ENCODE measurements around the gene ANKS1B. TPM values are rescaled to one million over a fixed set of nuclear protein-coding genes. Genes with fewer than 3 reads are reported as not detected.
"Not testable (repeated sequence)": the region's sequence is repeated elsewhere in the genome, so short reads cannot be mapped to it uniquely, and the experiment has no call there.

The ANKS1B gene
- total RNA-seq, 2 donors from 2014 or later: 45.5 to 65.9 TPM

DNA sequence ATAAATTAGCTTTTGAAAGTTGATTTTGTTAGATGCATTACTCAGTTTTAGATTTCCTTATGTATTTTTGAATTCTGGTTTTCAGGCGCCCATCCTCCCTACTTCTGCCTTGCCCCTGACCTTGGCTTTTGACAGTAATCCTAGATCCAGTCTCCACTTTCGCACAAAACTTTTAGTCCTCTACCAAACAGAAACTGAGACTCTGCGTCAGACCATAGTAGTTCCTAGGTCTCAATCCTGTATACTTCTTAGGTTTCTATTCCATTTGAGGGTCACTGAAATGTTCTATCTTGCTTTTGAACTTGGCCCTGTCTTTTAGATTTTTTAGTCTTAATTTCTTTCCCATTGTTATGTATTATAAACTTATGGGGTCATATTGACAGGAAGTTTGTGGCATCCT, 645.1 kb downstream of the ANKS1B start:
- Histone ChIP-seq H3K27ac (no peak overlapping the region), H3K4me1 (ENCODE audit: control insufficient read depth in 1 of 2, low read depth in 2 of 2) (no peaks in the 10 kb centered on the region), H3K4me3 (no peak overlapping the region), H3K9me3 (no peaks in the 10 kb centered on the region), H3K27me3 (replicated peaks; ENCODE audit: insufficient read depth) (no peaks in the 10 kb centered on the region), H3K36me3 (peaks cover 4% of the 10 kb centered on the region)
- TF ChIP-seq, protein P1, sequence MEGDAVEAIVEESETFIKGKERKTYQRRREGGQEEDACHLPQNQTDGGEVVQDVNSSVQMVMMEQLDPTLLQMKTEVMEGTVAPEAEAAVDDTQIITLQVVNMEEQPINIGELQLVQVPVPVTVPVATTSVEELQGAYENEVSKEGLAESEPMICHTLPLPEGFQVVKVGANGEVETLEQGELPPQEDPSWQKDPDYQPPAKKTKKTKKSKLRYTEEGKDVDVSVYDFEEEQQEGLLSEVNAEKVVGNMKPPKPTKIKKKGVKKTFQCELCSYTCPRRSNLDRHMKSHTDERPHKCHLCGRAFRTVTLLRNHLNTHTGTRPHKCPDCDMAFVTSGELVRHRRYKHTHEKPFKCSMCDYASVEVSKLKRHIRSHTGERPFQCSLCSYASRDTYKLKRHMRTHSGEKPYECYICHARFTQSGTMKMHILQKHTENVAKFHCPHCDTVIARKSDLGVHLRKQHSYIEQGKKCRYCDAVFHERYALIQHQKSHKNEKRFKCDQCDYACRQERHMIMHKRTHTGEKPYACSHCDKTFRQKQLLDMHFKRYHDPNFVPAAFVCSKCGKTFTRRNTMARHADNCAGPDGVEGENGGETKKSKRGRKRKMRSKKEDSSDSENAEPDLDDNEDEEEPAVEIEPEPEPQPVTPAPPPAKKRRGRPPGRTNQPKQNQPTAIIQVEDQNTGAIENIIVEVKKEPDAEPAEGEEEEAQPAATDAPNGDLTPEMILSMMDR (IDR thresholded peaks at IDR 0.05): no peak
- ATAC-seq (ENCODE audit: insufficient number of reproducible peaks, low FRiP score, low read depth): no peak
- DNase-seq (ENCODE audit: low spot score): no peak

GRCh38 chr12:99334285-99335056, 650.3 kb downstream of the ANKS1B start:
- H3K36me3 ChIP-seq: peaks cover 4% of the 10 kb centered on the region
- H3K9me3 ChIP-seq: no peaks in the 10 kb centered on the region
- ATAC-seq (ENCODE audit: insufficient number of reproducible peaks, low FRiP score, low read depth) (no peak), DNase-seq (ENCODE audit: low spot score) (no peak)
- no peak overlapping the region for H3K27ac ChIP-seq
- no peaks in the 10 kb centered on the region for H3K4me1 ChIP-seq (ENCODE audit: control insufficient read depth in 1 of 2, low read depth in 2 of 2)
- TF ChIP-seq, protein P1 (IDR thresholded peaks at IDR 0.05): no peak
- no peaks in the 10 kb centered on the region for H3K27me3 ChIP-seq (replicated peaks; ENCODE audit: insufficient read depth)
- H3K4me3 ChIP-seq: no peak overlapping the region

GRCh38 chr12:99332936-99333591, 651.7 kb downstream of the ANKS1B start:
- TF ChIP-seq, protein P1 (IDR thresholded peaks at IDR 0.05): no peak
- no peaks in the 10 kb centered on the region for H3K36me3 ChIP-seq
- H3K4me3 ChIP-seq: no peak overlapping the region
- DNase-seq (ENCODE audit: low spot score) (no peak), ATAC-seq (ENCODE audit: insufficient number of reproducible peaks, low FRiP score, low read depth) (no peak)
- peaks cover 9% of the 10 kb centered on the region for H3K9me3 ChIP-seq
- no peaks in the 10 kb centered on the region for H3K4me1 ChIP-seq (ENCODE audit: control insufficient read depth in 1 of 2, low read depth in 2 of 2)
- no peak overlapping the region for H3K27ac ChIP-seq
- no peaks in the 10 kb centered on the region for H3K27me3 ChIP-seq (replicated peaks; ENCODE audit: insufficient read depth)

DNA sequence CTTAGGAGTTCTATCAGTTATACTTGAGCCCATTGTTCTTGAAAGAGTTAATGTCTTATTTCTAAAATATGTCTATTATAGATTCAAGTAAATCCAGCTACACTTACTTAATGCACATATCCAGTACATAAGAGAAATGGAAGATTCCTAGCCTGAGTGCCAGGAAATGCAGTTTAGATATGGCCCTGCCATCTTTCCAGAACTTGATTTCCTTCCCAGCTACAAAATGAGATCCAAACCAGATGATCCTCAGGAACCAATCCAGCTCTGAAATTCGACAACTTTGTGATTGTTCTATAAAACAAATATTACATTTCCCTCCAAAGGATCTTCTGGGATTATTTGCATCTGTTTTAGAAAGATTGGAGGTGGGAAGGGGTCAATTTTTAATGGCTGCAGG, 654.5 kb downstream of the ANKS1B start:
- Histone ChIP-seq H3K27ac (no peak overlapping the region), H3K4me3 (no peak overlapping the region), H3K27me3 (replicated peaks; ENCODE audit: insufficient read depth) (no peaks in the 10 kb centered on the region), H3K4me1 (ENCODE audit: control insufficient read depth in 1 of 2, low read depth in 2 of 2) (no peaks in the 10 kb centered on the region), H3K36me3 (no peaks in the 10 kb centered on the region), H3K9me3 (peaks cover 9% of the 10 kb centered on the region)
- ATAC-seq (ENCODE audit: insufficient number of reproducible peaks, low FRiP score, low read depth) (no peak), DNase-seq (ENCODE audit: low spot score) (no peak)
- TF ChIP-seq, protein P1 (IDR thresholded peaks at IDR 0.05): no peak

DNA sequence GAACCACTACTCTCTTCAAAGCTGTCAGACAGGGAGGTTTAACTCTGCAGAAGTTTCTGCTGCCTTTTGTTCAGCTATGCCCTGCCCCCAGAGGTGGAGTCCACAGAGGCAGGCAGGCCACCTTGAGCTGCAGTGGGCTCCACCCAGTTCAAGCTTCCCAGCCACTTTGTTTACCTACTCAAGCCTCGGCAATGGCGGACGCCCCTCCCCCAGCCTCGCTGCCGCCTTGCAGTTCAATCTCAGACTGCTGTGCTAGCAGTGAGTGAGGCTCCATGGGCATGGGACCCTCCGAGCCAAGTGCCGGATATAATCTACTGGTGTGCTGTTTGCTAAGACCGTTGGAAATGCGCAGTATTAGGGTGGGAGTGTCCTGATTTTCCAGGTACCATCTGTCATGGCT, 663.5 kb downstream of the ANKS1B start:
- ATAC-seq (ENCODE audit: insufficient number of reproducible peaks, low FRiP score, low read depth); H3K4me1 ChIP-seq (ENCODE audit: control insufficient read depth in 1 of 2, low read depth in 2 of 2); H3K36me3 ChIP-seq; H3K4me3 ChIP-seq; H3K9me3 ChIP-seq; DNase-seq (ENCODE audit: low spot score); H3K27ac ChIP-seq; H3K27me3 ChIP-seq (replicated peaks; ENCODE audit: insufficient read depth): not testable (repeated sequence)
